Chondrocyte (in vitro differentiated cells): Measurements from ENCODE around the gene YAE1. TPM values are rescaled to one million over a fixed set of nuclear protein-coding genes. Genes with fewer than 3 reads are reported as not detected.
"Not testable (repeated sequence)": the region's sequence is repeated elsewhere in the genome, so short reads cannot be mapped to it uniquely, and the experiment has no call there.

ENCODE experiments used
- DNase-seq: peaks from one replicate; pipeline ENCODE4 v3.0.0; 2021; ENCODE audit warnings: mixed read lengths, low spot score
- H3K27ac Mint-ChIP-seq: one replicate; pipeline ENCODE4 v1.8.0; 2021; ENCODE audit warnings: mild to moderate bottlenecking, moderate library complexity, mixed read lengths; ENCODE audit not compliant: unreplicated experiment
- H3K27me3 Mint-ChIP-seq: 2 replicates; pipeline ENCODE4 v1.8.0; 2021; ENCODE audit warnings: low read depth, mixed read lengths
- H3K36me3 Mint-ChIP-seq: 2 replicates; pipeline ENCODE4 v1.8.0; 2021; ENCODE audit warnings: low read depth, mixed read lengths
- H3K4me1 Mint-ChIP-seq: 2 replicates; pipeline ENCODE4 v1.8.0; 2021; ENCODE audit warnings: low read depth, mild to moderate bottlenecking, mixed read lengths
- H3K4me3 Mint-ChIP-seq: one replicate; pipeline ENCODE4 v1.8.0; 2021; ENCODE audit warnings: mild to moderate bottlenecking, moderate library complexity, mixed read lengths; ENCODE audit not compliant: unreplicated experiment
- H3K9me3 Mint-ChIP-seq: 2 replicates; pipeline ENCODE4 v1.8.0; 2021; ENCODE audit warnings: low read depth, mixed read lengths
- CTCF ChIP-seq: fragments of 200-600 bp; sonication (generic); IDR thresholded peaks from 2 replicates; pipeline ENCODE4 v1.5.0; 2021; ENCODE audit warnings: antibody characterized with exemption, mild to moderate bottlenecking, moderate library complexity
- total RNA-seq: library from RNA; stranded (reverse); gene quantifications from 3 replicates; pipeline ENCODE4 v1.2.1, GENCODE V29; 2021

YAE1 gene
- total RNA-seq, 1 donor from 2014 or later = 14.9 TPM

DNA sequence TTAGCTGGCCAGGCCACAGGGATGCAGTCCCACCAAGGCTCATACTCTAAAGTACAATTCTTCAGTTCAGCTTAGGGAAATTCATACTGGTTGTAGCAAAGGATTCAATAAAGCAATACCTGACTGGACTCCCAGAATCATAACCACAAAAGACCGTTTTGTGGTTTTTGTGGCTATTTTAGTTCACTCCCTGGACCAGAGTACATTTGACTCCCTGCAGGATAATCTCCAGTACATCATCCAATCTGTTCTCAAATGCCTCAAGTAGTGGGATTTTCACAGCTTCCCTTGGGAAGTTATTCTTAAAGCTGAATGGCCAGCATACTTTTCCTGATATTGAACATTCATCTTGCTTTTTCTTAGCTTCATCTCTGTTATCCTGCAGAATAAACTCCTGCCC, 29.3 kb upstream of the YAE1 start:
- H3K4me3 Mint-ChIP-seq = no peak overlapping the region
- peaks cover 15% of the 10 kb centered on the region for H3K27me3 Mint-ChIP-seq
- no peaks in the 10 kb centered on the region for H3K4me1 Mint-ChIP-seq

GRCh38 chr7:39539816-39540215, 26.4 kb upstream of the YAE1 start:
- H3K27me3 Mint-ChIP-seq = peaks cover 22% of the 10 kb centered on the region
- H3K27ac Mint-ChIP-seq = no peak overlapping the region
- no peak overlapping the region for H3K4me3 Mint-ChIP-seq
- no peaks in the 10 kb centered on the region for H3K4me1 Mint-ChIP-seq
- H3K9me3 Mint-ChIP-seq = peaks cover 2% of the 10 kb centered on the region
- H3K36me3 Mint-ChIP-seq = no peaks in the 10 kb centered on the region
- no peak for DNase-seq
- TF ChIP-seq CTCF = no peak

More for the DNA sequence above, 29.3 kb upstream of the YAE1 start:
- Mint-ChIP-seq H3K27ac (no peak overlapping the region), H3K9me3 (no peaks in the 10 kb centered on the region), H3K36me3 (no peaks in the 10 kb centered on the region)
- no peak for TF ChIP-seq CTCF
- DNase-seq = no peak

GRCh38 chr7:39540320-39540719, 25.9 kb upstream of the YAE1 start:
- no peaks in the 10 kb centered on the region for H3K36me3 Mint-ChIP-seq
- H3K9me3 Mint-ChIP-seq = peaks cover 2% of the 10 kb centered on the region
- H3K27me3 Mint-ChIP-seq = peaks cover 20% of the 10 kb centered on the region
- no peaks in the 10 kb centered on the region for H3K4me1 Mint-ChIP-seq
- DNase-seq = no peak
- no peak overlapping the region for H3K4me3 Mint-ChIP-seq
- no peak overlapping the region for H3K27ac Mint-ChIP-seq
- TF ChIP-seq CTCF = no peak

- H3K4me1 Mint-ChIP-seq = no peaks in the 10 kb centered on the region
- H3K36me3 Mint-ChIP-seq = no peaks in the 10 kb centered on the region
- H3K27ac Mint-ChIP-seq = no peak overlapping the region
- H3K27me3 Mint-ChIP-seq = peaks cover 18% of the 10 kb centered on the region
- no peak overlapping the region for H3K4me3 Mint-ChIP-seq
- no peak for TF ChIP-seq CTCF
- DNase-seq = no peak
- H3K9me3 Mint-ChIP-seq = peaks cover 2% of the 10 kb centered on the region
These were observed 24.7 kb upstream of the YAE1 start for GRCh38 chr7:39541511-39541910.

- not testable (repeated sequence) for H3K36me3 Mint-ChIP-seq, DNase-seq, H3K27ac Mint-ChIP-seq, H3K4me1 Mint-ChIP-seq, H3K4me3 Mint-ChIP-seq
- Mint-ChIP-seq H3K9me3 (peaks cover 19% of the 10 kb centered on the region), H3K27me3 (peaks cover 16% of the 10 kb centered on the region)
These were observed 21.4 kb upstream of the YAE1 start for GRCh38 chr7:39544774-39545173.

DNA sequence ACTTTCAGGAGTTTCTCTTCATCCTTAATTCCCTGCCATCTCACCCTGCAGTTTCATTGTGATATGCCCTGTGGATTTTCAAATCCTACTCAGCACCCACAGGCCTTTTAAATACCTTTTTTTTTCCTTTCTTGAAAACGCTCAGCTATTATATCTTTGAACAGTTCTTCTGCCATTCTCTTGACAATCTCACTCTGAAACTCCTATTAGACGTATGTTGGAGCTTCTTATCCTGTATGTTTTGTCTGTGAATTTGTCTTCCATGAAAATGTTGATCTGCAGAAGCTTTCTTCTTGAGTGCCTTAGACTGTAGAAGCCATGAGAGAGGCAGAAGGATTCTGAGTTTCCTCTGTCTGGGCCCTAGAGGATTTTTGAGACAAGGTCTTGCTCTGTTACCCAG, 18.9 kb upstream of the YAE1 start:
- H3K9me3 Mint-ChIP-seq = peaks cover 19% of the 10 kb centered on the region
- H3K27ac Mint-ChIP-seq = no peak overlapping the region

More for the DNA sequence above, 18.9 kb upstream of the YAE1 start:
- Mint-ChIP-seq H3K4me3 (no peak overlapping the region), H3K4me1 (no peaks in the 10 kb centered on the region), H3K36me3 (peaks cover 8% of the 10 kb centered on the region), H3K27me3 (peaks cover 15% of the 10 kb centered on the region)
- DNase-seq = no peak
- no peak for TF ChIP-seq CTCF
